ENCODE results near the gene RFX3.

The RFX3 gene

GRCh38 chr9:3262826-3263529, 262.8 kb downstream of the RFX3 start:
- no peak for DNase-seq

GRCh38 chr9:3261484-3261883, 264.3 kb downstream of the RFX3 start:
- DNase-seq = no peak

GRCh38 chr9:3256571-3257330, 269.1 kb downstream of the RFX3 start:
- DNase-seq = no peak

- DNase-seq = no peak
These were observed 274.5 kb downstream of the RFX3 start for GRCh38 chr9:3251309-3251708.

- DNase-seq = no peak
These were observed 275.1 kb downstream of the RFX3 start for GRCh38 chr9:3250741-3251140.

GRCh38 chr9:3247211-3247610, 278.6 kb downstream of the RFX3 start:
- no peak for DNase-seq

- no peak for DNase-seq
These were observed 279.6 kb downstream of the RFX3 start for GRCh38 chr9:3246241-3246640.

- DNase-seq = no peak
These were observed 280.7 kb downstream of the RFX3 start for GRCh38 chr9:3244963-3245653.

- no peak for DNase-seq
These were observed 282.1 kb downstream of the RFX3 start for GRCh38 chr9:3243683-3244082.

- no peak for DNase-seq
These were observed 284.5 kb downstream of the RFX3 start for GRCh38 chr9:3241290-3241689.

- DNase-seq = no peak
These were observed 285.0 kb downstream of the RFX3 start for GRCh38 chr9:3240656-3241268.

GRCh38 chr9:3239240-3239639, 286.6 kb downstream of the RFX3 start:
- no peak for DNase-seq

GRCh38 chr9:3238236-3238635, 287.6 kb downstream of the RFX3 start:
- DNase-seq = no peak

GRCh38 chr9:3237121-3237520, 288.7 kb downstream of the RFX3 start:
- DNase-seq = no peak

GRCh38 chr9:3235497-3235896, 290.3 kb downstream of the RFX3 start:
- no peak for DNase-seq

- DNase-seq = no peak
These were observed 300.9 kb downstream of the RFX3 start for GRCh38 chr9:3224931-3225330.

- no peak for DNase-seq
These were observed 310.1 kb downstream of the RFX3 start for GRCh38 chr9:3215658-3216057.

- DNase-seq = no peak
These were observed 311.1 kb downstream of the RFX3 start for GRCh38 chr9:3214741-3215140.

- no peak for DNase-seq
These were observed 320.2 kb downstream of the RFX3 start for GRCh38 chr9:3205421-3206095.

- no peak for DNase-seq
These were observed 325.4 kb downstream of the RFX3 start for GRCh38 chr9:3200331-3200774.

GRCh38 chr9:3193791-3194190, 332.0 kb downstream of the RFX3 start:
- DNase-seq = no peak

- peak; percentile 61 for DNase-seq
These were observed 334.1 kb downstream of the RFX3 start for GRCh38 chr9:3191715-3192114.

All from NCI-H1417 treated with DMSO at 0.1 percent for 48 hours (cell line).